HG03457 (cell line): ENCODE results near the gene CLIC5.

ENCODE experiments used
- ATAC-seq: cut with Tn5 transposase; IDR thresholded peaks from one replicate; pipeline ENCODE4 v1.9.1; 2021; ENCODE audit warnings: moderate number of reproducible peaks; ENCODE audit not compliant: unreplicated experiment

Gene CLIC5

GRCh38 chr6:45966797-45967196 is 48.9 kb downstream of the CLIC5 start:
- ATAC-seq: no peak

GRCh38 chr6:45966340-45966739 is 49.3 kb downstream of the CLIC5 start:
- no peak for ATAC-seq

- ATAC-seq: no peak
Observed at GRCh38 chr6:45965792-45966191, 49.9 kb downstream of the CLIC5 start.

GRCh38 chr6:45965007-45965406 is 50.7 kb downstream of the CLIC5 start:
- no peak for ATAC-seq

GRCh38 chr6:45964300-45964699 is 51.4 kb downstream of the CLIC5 start:
- no peak for ATAC-seq

GRCh38 chr6:45963896-45964295 is 51.8 kb downstream of the CLIC5 start:
- no peak for ATAC-seq

GRCh38 chr6:45961125-45961524 is 54.5 kb downstream of the CLIC5 start:
- no peak for ATAC-seq

GRCh38 chr6:45959534-45960145 is 56.0 kb downstream of the CLIC5 start:
- no peak for ATAC-seq

- no peak for ATAC-seq
Observed at GRCh38 chr6:45956663-45957062, 59.0 kb downstream of the CLIC5 start.

GRCh38 chr6:45956176-45956575 is 59.5 kb downstream of the CLIC5 start:
- no peak for ATAC-seq

GRCh38 chr6:45955597-45955996 is 60.1 kb downstream of the CLIC5 start:
- ATAC-seq: no peak

- no peak for ATAC-seq
Observed at GRCh38 chr6:45952546-45952945, 63.1 kb downstream of the CLIC5 start.

- no peak for ATAC-seq
Observed at GRCh38 chr6:45952168-45952529, 63.5 kb downstream of the CLIC5 start.

GRCh38 chr6:45951321-45952167 is 64.1 kb downstream of the CLIC5 start:
- ATAC-seq: no peak

- no peak for ATAC-seq
Observed at GRCh38 chr6:45949256-45949655, 66.4 kb downstream of the CLIC5 start.

- no peak for ATAC-seq
Observed at GRCh38 chr6:45947807-45948206, 67.9 kb downstream of the CLIC5 start.

- ATAC-seq: no peak
Observed at GRCh38 chr6:45946887-45947286, 68.8 kb downstream of the CLIC5 start.

GRCh38 chr6:45946352-45946751 is 69.3 kb downstream of the CLIC5 start:
- ATAC-seq: no peak

GRCh38 chr6:45942953-45943352 is 72.7 kb downstream of the CLIC5 start:
- no peak for ATAC-seq

- ATAC-seq: no peak
Observed at GRCh38 chr6:45933855-45934254, 81.8 kb downstream of the CLIC5 start.

- no peak for ATAC-seq
Observed at GRCh38 chr6:45931232-45931631, 84.4 kb downstream of the CLIC5 start.

- no peak for ATAC-seq
Observed at GRCh38 chr6:45930420-45931040, 85.1 kb downstream of the CLIC5 start.
